Neuron (in vitro differentiated cells): ENCODE measurements around the gene AQP7.

Experiments used
- H2AFZ ChIP-seq: one replicate; pipeline ENCODE4 v1.6.1; 2013; ENCODE audit warnings: low read depth, mild to moderate bottlenecking, inconsistent platforms, low read length, moderate library complexity
- H3K27me3 ChIP-seq: one replicate; pipeline ENCODE4 v1.6.1; 2013; ENCODE audit warnings: low read length; ENCODE audit not compliant: insufficient read depth
- H3K36me3 ChIP-seq: one replicate; pipeline ENCODE4 v1.6.1; 2013; ENCODE audit warnings: low read length; ENCODE audit not compliant: insufficient read depth
- H3K4me1 ChIP-seq: one replicate; pipeline ENCODE4 v1.6.1; 2013; ENCODE audit warnings: low read length; ENCODE audit not compliant: insufficient read depth
- H3K4me3 ChIP-seq: 2 replicates; pipeline ENCODE4 v1.5.1; 2013; ENCODE audit warnings: mild to moderate bottlenecking, low read length, moderate library complexity
- H3K9me3 ChIP-seq: one replicate; pipeline ENCODE4 v1.6.1; 2013; ENCODE audit warnings: low read length

AQP7 gene

GRCh38 chr9:33439731-33440130, 37.4 kb upstream of the AQP7 start:
- no peak overlapping the region for H3K4me3 ChIP-seq
- no peak overlapping the region for H2AFZ ChIP-seq
- no peaks in the 10 kb centered on the region for H3K36me3 ChIP-seq
- no peaks in the 10 kb centered on the region for H3K4me1 ChIP-seq
- H3K9me3 ChIP-seq = no peaks in the 10 kb centered on the region
- peaks cover 10% of the 10 kb centered on the region for H3K27me3 ChIP-seq

GRCh38 chr9:33438926-33439680, 36.7 kb upstream of the AQP7 start:
- H3K36me3 ChIP-seq = no peaks in the 10 kb centered on the region
- H3K9me3 ChIP-seq = no peaks in the 10 kb centered on the region
- H3K4me1 ChIP-seq = no peaks in the 10 kb centered on the region
- H2AFZ ChIP-seq = no peak overlapping the region
- H3K27me3 ChIP-seq = peaks cover 9% of the 10 kb centered on the region
- H3K4me3 ChIP-seq = no peak overlapping the region

DNA sequence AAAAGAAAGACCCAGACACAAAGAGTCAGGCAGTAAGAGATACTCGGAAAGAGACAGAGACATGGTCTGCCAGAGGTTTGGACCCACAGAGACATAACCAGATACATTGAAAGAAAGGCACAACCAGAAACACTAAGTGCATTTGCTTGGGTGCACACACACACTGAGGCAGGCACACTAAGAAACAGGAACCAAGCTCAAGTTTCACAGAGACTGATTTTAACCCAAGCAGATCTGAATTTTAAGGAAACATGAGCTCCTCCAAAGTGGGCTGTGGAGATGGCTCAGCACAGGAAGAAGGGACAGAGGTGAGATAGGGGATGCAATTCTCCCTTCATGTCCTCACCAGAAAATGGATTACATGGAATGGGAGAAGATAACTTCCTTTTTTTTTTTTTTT, 35.5 kb upstream of the AQP7 start:
- no peak overlapping the region for H3K4me3 ChIP-seq
- no peaks in the 10 kb centered on the region for H3K4me1 ChIP-seq
- H3K36me3 ChIP-seq = no peaks in the 10 kb centered on the region
- H3K9me3 ChIP-seq = no peaks in the 10 kb centered on the region
- H3K27me3 ChIP-seq = peaks cover 3% of the 10 kb centered on the region
- no peak overlapping the region for H2AFZ ChIP-seq

DNA sequence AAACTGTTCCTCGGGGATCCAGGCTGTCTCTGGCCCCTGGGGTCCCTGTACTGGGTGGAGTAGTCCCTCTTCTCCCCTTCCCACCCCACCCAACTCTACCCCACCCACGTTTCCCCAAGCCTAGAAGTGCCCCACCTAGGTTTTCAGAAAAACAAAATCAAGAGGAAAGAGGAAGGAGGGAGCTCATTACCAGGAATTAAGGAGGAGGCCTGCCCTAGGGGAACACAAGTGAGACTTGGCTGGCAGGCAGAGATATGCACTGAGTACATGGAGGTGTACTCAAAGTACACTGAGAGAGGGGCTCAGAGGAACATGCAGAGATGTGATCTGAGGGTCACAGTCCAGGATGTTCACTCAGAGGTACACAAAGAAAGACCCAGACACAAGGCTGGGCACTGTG, 34.8 kb upstream of the AQP7 start:
- Histone ChIP-seq H3K27me3 (peaks cover 3% of the 10 kb centered on the region), H2AFZ (no peak overlapping the region), H3K4me1 (no peaks in the 10 kb centered on the region), H3K4me3 (no peak overlapping the region), H3K36me3 (no peaks in the 10 kb centered on the region), H3K9me3 (no peaks in the 10 kb centered on the region)

DNA sequence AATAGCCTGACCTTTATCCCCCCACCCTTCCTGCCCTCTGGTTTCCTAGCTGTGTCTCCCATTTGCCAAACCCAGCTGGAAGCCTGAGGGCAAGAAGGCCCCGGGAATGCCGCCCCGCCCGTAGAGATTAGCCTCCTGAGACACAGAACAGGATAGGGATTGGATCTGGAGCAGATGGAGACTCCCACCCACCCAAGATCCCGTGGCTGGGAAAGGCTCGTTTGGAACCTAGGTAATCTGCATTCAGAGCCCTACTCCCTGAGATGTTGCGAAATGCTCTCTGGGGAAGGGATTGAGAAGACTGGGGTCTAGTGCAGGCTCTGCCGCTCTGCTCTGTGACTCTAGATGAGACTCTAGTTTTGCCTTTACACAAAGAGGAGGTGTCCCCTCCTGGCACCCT, 34.1 kb upstream of the AQP7 start:
- Histone ChIP-seq H3K9me3 (no peaks in the 10 kb centered on the region), H3K27me3 (peaks cover 3% of the 10 kb centered on the region), H3K4me3 (no peak overlapping the region), H3K36me3 (no peaks in the 10 kb centered on the region), H2AFZ (no peak overlapping the region), H3K4me1 (no peaks in the 10 kb centered on the region)

- H3K4me1 ChIP-seq = no peaks in the 10 kb centered on the region
- no peak overlapping the region for H2AFZ ChIP-seq
- H3K36me3 ChIP-seq = no peaks in the 10 kb centered on the region
- no peaks in the 10 kb centered on the region for H3K9me3 ChIP-seq
- H3K4me3 ChIP-seq = no peak overlapping the region
- peaks cover 3% of the 10 kb centered on the region for H3K27me3 ChIP-seq
Observed at GRCh38 chr9:33435821-33436277, 33.5 kb upstream of the AQP7 start.

GRCh38 chr9:33434317-33435105, 32.1 kb upstream of the AQP7 start:
- Histone ChIP-seq H3K27me3 (peaks cover 3% of the 10 kb centered on the region), H2AFZ (no peak overlapping the region), H3K9me3 (no peaks in the 10 kb centered on the region), H3K4me1 (no peaks in the 10 kb centered on the region), H3K36me3 (no peaks in the 10 kb centered on the region), H3K4me3 (no peak overlapping the region)

GRCh38 chr9:33433871-33434270, 31.5 kb upstream of the AQP7 start:
- Histone ChIP-seq H3K4me3 (no peak overlapping the region), H3K9me3 (no peaks in the 10 kb centered on the region), H2AFZ (no peak overlapping the region), H3K36me3 (no peaks in the 10 kb centered on the region), H3K27me3 (peaks cover 3% of the 10 kb centered on the region), H3K4me1 (no peaks in the 10 kb centered on the region)

DNA sequence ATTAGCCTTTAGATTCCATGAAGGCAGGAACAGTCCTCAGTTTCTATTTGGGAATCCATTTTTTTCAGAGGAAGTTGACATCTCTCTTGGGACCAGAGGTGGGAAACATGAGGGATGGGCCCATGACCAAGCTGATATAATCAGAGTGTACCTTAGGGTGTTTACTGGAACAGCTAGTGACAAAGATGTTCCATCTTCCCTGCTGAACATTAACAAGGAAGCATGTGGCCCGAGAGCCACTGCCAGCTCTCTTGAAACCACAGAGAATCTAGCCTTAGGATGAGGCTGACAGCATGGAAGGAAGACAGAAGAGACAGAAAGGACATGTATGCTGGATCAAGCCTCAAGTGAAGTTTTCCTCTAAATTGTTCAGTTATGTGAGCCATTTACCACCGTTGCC, 29.1 kb upstream of the AQP7 start:
- H3K9me3 ChIP-seq = no peaks in the 10 kb centered on the region
- H3K27me3 ChIP-seq = peaks cover under 1% of the 10 kb centered on the region
- H2AFZ ChIP-seq = no peak overlapping the region
- no peaks in the 10 kb centered on the region for H3K36me3 ChIP-seq
- H3K4me3 ChIP-seq = no peak overlapping the region
- no peaks in the 10 kb centered on the region for H3K4me1 ChIP-seq

DNA sequence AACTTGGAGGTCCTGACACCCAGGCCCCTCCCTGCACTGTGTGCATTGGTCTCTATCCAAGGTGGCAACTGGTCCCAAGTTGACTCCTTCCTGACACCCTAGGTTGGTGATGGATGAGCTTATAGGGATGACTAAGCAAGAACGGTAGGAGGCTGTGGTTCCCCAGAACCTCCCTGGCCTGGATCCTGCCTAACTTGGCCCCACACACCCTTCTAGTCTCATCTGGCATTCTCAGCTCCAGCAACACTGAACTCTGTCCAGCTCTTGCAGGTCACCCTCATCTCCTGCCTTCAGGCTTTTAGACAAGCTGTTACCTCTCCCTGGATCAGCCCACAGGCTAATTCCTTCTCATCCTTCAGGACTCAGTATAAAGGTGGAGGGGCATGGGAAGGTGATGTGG, 28.6 kb upstream of the AQP7 start:
- H3K4me1 ChIP-seq = no peaks in the 10 kb centered on the region
- no peaks in the 10 kb centered on the region for H3K27me3 ChIP-seq
- no peaks in the 10 kb centered on the region for H3K36me3 ChIP-seq
- no peak overlapping the region for H3K4me3 ChIP-seq
- no peak overlapping the region for H2AFZ ChIP-seq
- H3K9me3 ChIP-seq = no peaks in the 10 kb centered on the region

- H3K4me1 ChIP-seq = no peaks in the 10 kb centered on the region
- no peak overlapping the region for H3K4me3 ChIP-seq
- no peaks in the 10 kb centered on the region for H3K27me3 ChIP-seq
- no peaks in the 10 kb centered on the region for H3K9me3 ChIP-seq
- H2AFZ ChIP-seq = no peak overlapping the region
- H3K36me3 ChIP-seq = no peaks in the 10 kb centered on the region
Observed at GRCh38 chr9:33429256-33429985, 27.1 kb upstream of the AQP7 start.

DNA sequence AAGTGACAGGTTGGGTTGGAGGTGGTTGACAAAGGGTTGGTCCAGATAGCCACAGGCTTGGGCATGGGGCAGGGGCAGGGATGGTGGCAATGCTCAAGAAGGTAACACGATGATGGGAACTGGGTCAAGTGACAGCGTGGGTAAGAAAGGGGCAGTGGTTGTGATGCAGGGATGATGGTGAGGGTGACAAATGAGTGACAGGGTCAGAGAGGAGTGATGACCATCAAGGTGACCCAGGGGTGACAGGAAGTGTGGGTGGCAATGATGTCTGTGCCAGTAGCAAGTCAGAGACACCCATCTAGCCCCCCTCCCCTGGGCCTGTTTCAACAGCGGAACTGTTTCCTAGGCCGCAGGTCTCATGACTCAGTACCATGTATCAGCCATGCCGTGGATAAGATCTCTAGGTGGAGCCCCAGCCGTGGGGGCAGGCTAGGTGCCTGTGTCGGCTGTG, 24.5 kb upstream of the AQP7 start:
- Histone ChIP-seq H3K9me3 (no peaks in the 10 kb centered on the region), H3K4me3 (no peak overlapping the region), H3K27me3 (no peaks in the 10 kb centered on the region), H3K36me3 (no peaks in the 10 kb centered on the region), H3K4me1 (no peaks in the 10 kb centered on the region), H2AFZ (no peak overlapping the region)

DNA sequence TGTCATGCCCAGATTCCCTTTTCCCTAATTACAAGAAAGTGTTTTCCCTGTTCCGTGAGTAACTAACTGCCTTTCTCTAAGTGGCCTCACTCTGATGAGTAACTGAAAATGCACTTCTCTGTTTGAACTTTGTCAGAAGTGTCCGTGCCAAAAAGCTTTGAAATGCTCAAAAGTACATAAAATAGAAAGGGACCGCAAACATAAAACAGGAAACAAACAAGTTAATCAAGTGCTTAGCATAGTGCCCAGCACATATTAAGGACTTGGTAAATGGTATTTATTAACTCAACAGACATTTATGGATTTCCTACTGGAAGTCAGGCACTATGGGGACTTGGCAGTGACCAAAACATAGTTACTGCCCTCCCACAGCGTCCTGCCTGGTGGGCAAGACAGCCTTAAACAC, 22.8 kb upstream of the AQP7 start:
- H3K4me1 ChIP-seq = no peaks in the 10 kb centered on the region
- H3K27me3 ChIP-seq = no peaks in the 10 kb centered on the region
- H3K36me3 ChIP-seq = no peaks in the 10 kb centered on the region
- H3K4me3 ChIP-seq = no peak overlapping the region
- no peak overlapping the region for H2AFZ ChIP-seq
- H3K9me3 ChIP-seq = no peaks in the 10 kb centered on the region
